Endothelial cell of umbilical vein (primary cell): Measurements from ENCODE around the gene ABCC10. TPM values are rescaled to one million over a fixed set of nuclear protein-coding genes. Genes with fewer than 3 reads are reported as not detected.
A peak's percentile ranks its signal among the peaks of the same experiment; 100 is the strongest.
"Not testable (repeated sequence)": the region's sequence is repeated elsewhere in the genome, so short reads cannot be mapped to it uniquely, and the experiment has no call there.

Source experiments
- BruUV-seq: library from RNA; stranded (reverse); fragments of 400-500 nt; replicated peaks from 2 replicates; lab custom pipeline; 2021; lab: Mats Ljungman, UMichigan
- CTCF ChIA-PET: fragments of 300-600, 350-600 bp; sonication (Branson Sonifier 250); formaldehyde crosslinking; loops from one replicate; lab custom pipeline; 2021; ENCODE audit warnings: antibody characterized with exemption, inconsistent platforms; lab: Charles Lee
- POLR2A ChIA-PET: fragments of 300-600, 350-600 bp; sonication (Branson Sonifier 250); formaldehyde crosslinking; loops from one replicate; lab custom pipeline; 2021; ENCODE audit warnings: antibody characterized with exemption, inconsistent platforms; lab: Charles Lee
- DNase-seq: peaks from one replicate; pipeline ENCODE4 v3.0.0-alpha.2; 2011; ENCODE audit warnings: low read depth, low spot score
- FAIRE-seq: peaks from 2 replicates; lab custom pipeline; 2011; peaks lifted over from hg19 to GRCh38; lab: Jason Lieb, UNC
- H2AFZ ChIP-seq: 2 replicates; pipeline ENCODE4 v1.6.0; 2012; ENCODE audit warnings: low read depth, low read length, control low read depth, inconsistent platforms
- H3K27ac ChIP-seq: 2 replicates; pipeline ENCODE4 v1.5.1; 2011; ENCODE audit warnings: low read depth, mild to moderate bottlenecking, control low read depth, low read length, moderate library complexity; ENCODE audit not compliant: insufficient read depth
- H3K27me3 ChIP-seq, 2 experiments: 2 replicates each; pipeline versions ENCODE4 v1.6.0 to v1.6.1; 2011; ENCODE audit warnings: low read length in 2 of 2, mixed read lengths in 1 of 2; ENCODE audit not compliant: control insufficient read depth in 2 of 2, insufficient read depth in 2 of 2
- H3K36me3 ChIP-seq, 2 experiments: 2 replicates in 1 of 2; 3 replicates in 1 of 2; pipeline ENCODE4 v1.5.1; 2011; ENCODE audit warnings: low read length in 2 of 2, mild to moderate bottlenecking in 1 of 2, moderate library complexity in 1 of 2; ENCODE audit not compliant: control insufficient read depth in 2 of 2, insufficient read depth in 2 of 2; ENCODE audit errors: extremely low read depth in 1 of 2
- H3K4me1 ChIP-seq: 3 replicates; pipeline ENCODE4 v1.5.1; 2011; ENCODE audit warnings: mild to moderate bottlenecking, low read length; ENCODE audit not compliant: control insufficient read depth, insufficient read depth; ENCODE audit errors: extremely low read depth
- H3K4me2 ChIP-seq: 2 replicates; pipeline ENCODE4 v1.6.1; 2011; ENCODE audit warnings: low read length, control low read depth, mixed read lengths; ENCODE audit not compliant: insufficient read depth
- H3K4me3 ChIP-seq, 3 experiments: fragments of 200-600 bp in 1 of 3; sonication (generic), shearing (Covaris generic) in 1 of 3; replicated peaks in 1 of 3; 2 replicates each; pipeline ENCODE4 v1.5.1; 2011 to 2016; ENCODE audit warnings: control low read depth in 3 of 3, low read length in 3 of 3, mild to moderate bottlenecking in 2 of 3, inconsistent platforms in 1 of 3, low read depth in 1 of 3, moderate library complexity in 1 of 3; ENCODE audit not compliant: insufficient read depth in 1 of 3
- H3K79me2 ChIP-seq: 2 replicates; pipeline ENCODE4 v1.6.0; 2012; ENCODE audit warnings: low read length, inconsistent platforms; ENCODE audit not compliant: control insufficient read depth, insufficient read depth
- H3K9ac ChIP-seq: replicated peaks from 2 replicates; pipeline ENCODE3; 2011; ENCODE audit warnings: low read length, control low read depth; ENCODE audit not compliant: insufficient read depth; ENCODE audit errors: extremely low read depth
- H3K9me1 ChIP-seq: replicated peaks from 3 replicates; pipeline ENCODE4 v1.6.0; 2011; ENCODE audit warnings: mild to moderate bottlenecking, low read length; ENCODE audit not compliant: control insufficient read depth, insufficient read depth; ENCODE audit errors: extremely low read depth
- H3K9me3 ChIP-seq: replicated peaks from 2 replicates; pipeline ENCODE4 v1.5.1; 2012; ENCODE audit warnings: low read length, inconsistent platforms; ENCODE audit not compliant: control insufficient read depth, insufficient read depth
- H4K20me1 ChIP-seq: replicated peaks from 2 replicates; pipeline ENCODE3; 2011; ENCODE audit warnings: mild to moderate bottlenecking, low read length; ENCODE audit not compliant: control insufficient read depth, insufficient read depth; ENCODE audit errors: extremely low read depth
- CTCF ChIP-seq, 2 donors: IDR thresholded peaks; 1 replicate in 1 of 2; 2 replicates in 1 of 2; pipeline ENCODE4 v1.5.1; 2011; ENCODE audit warnings: low read length in 2 of 2, mild to moderate bottlenecking in 2 of 2, moderate library complexity in 2 of 2, control low read depth in 1 of 2, inconsistent platforms in 1 of 2, low read depth in 1 of 2; ENCODE audit not compliant: insufficient read depth in 1 of 2; ENCODE audit errors: extremely low read depth in 1 of 2
- EZH2 ChIP-seq: IDR thresholded peaks from 2 replicates; pipeline ENCODE4 v1.6.1; 2012; ENCODE audit warnings: borderline replicate concordance, low read depth, mild to moderate bottlenecking, moderate library complexity, low read length, inconsistent platforms; ENCODE audit not compliant: severe bottlenecking
- FOS ChIP-seq: IDR thresholded peaks from 2 replicates; pipeline ENCODE4 v1.6.1; 2011; ENCODE audit warnings: mild to moderate bottlenecking, low read length, moderate library complexity, borderline replicate concordance; ENCODE audit not compliant: insufficient read depth
- GATA2 ChIP-seq: IDR thresholded peaks from 2 replicates; pipeline ENCODE4 v1.7.0; 2011; ENCODE audit warnings: low read depth, mild to moderate bottlenecking, moderate library complexity, mixed read lengths, low read length; ENCODE audit not compliant: insufficient read length, insufficient read depth
- JUN ChIP-seq: IDR thresholded peaks from 2 replicates; pipeline ENCODE4 v1.6.1; 2011; ENCODE audit warnings: borderline replicate concordance, low read depth; ENCODE audit not compliant: insufficient read length, insufficient read depth
- MAX ChIP-seq: IDR thresholded peaks from 2 replicates; pipeline ENCODE4 v1.6.1; 2011; ENCODE audit not compliant: insufficient read depth, insufficient read length
- MYC ChIP-seq: IDR thresholded peaks from one replicate; pipeline ENCODE4 v1.6.1; 2011; ENCODE audit warnings: mild to moderate bottlenecking, low read depth, low read length
- POLR2A ChIP-seq: IDR thresholded peaks from 2 replicates; pipeline ENCODE4 v1.6.1; 2012; ENCODE audit warnings: low read depth, mild to moderate bottlenecking, control low read depth, low read length
- POLR2AphosphoS5 ChIP-seq: IDR thresholded peaks from 2 replicates; pipeline ENCODE4 v1.6.1; 2012; ENCODE audit warnings: low read depth, mild to moderate bottlenecking, control low read depth, low read length, moderate library complexity; ENCODE audit not compliant: insufficient read depth
- dilution Hi-C: fragments of 300-500 bp; cut with MboI; formaldehyde crosslinking; loops from one replicate; pipeline ENCODE4 v1.15.0; 2019; ENCODE audit warnings: low sequenced_read_pairs; ENCODE audit not compliant: extremely low pct_ligation_motif_present
- intact Hi-C: fragments of 100-400 bp; cut with micrococcal nuclease; formaldehyde crosslinking; loops from one replicate; pipeline ENCODE4 v1.10.0; 2022
- polyA plus RNA-seq, 4 experiments: library from polyadenylated mRNA; depleted of rRNA in 3 of 4; stranded (reverse) in 3 of 4; unstranded in 1 of 4; fragments of >200 nt; gene quantifications; 2 replicates each; pipeline versions ENCODE4 v1.2.1 to v1.2.3, GENCODE V29; 2011 to 2012; ENCODE audit warnings: missing spikeins in 1 of 4
- total RNA-seq: library from RNA; stranded (reverse); gene quantifications from 2 replicates; pipeline ENCODE4 v1.2.3, GENCODE V29; 2021

The ABCC10 gene
- total and polyA plus RNA-seq, 2 donors (not counting 3 experiments of a cell fraction or from before 2014, with no cell fraction given), result 29.2 to 37.9 TPM

GRCh38 chr6:43425083-43425482, 2.3 kb upstream of the ABCC10 start:
- H3K27me3 ChIP-seq, H3K9ac ChIP-seq, H3K36me3 ChIP-seq, H3K27ac ChIP-seq, DNase-seq, H3K79me2 ChIP-seq, CTCF ChIA-PET, H3K9me3 ChIP-seq, H3K4me3 ChIP-seq, dilution Hi-C loops, FAIRE-seq, H2AFZ ChIP-seq, BruUV-seq, H3K9me1 ChIP-seq, H4K20me1 ChIP-seq, H3K4me2 ChIP-seq: not testable (repeated sequence)
- POLR2A ChIA-PET, result interaction anchor here (0.6 kb wide), 1 partner anchor 146 kb away, joined by 3 read pairs; no protein-coding TSS in a partner anchor
- intact Hi-C loops, result loop anchor here (5.0 kb wide), 1 partner anchor 202 kb away; the partner anchor contains the start of gene GTPBP2
- peaks cover 12% of the 10 kb centered on the region for H3K4me1 ChIP-seq

- BruUV-seq, result TSS peak; percentile 76
- no peaks in the 10 kb centered on the region for H3K9me3 ChIP-seq
- ChIA-PET POLR2A (no interaction called here), CTCF (interaction anchor here (0.8 to 1.3 kb wide), 5 partner anchors 10 to 163 kb away, joined by 3 to 4 read pairs (median 3); no protein-coding TSS in a partner anchor)
- H3K4me2 ChIP-seq, result peak overlapping the region; percentile 50
- dilution Hi-C loops, result no loop called here
- no peaks in the 10 kb centered on the region for H4K20me1 ChIP-seq
- peaks cover 9% of the 10 kb centered on the region for H3K79me2 ChIP-seq
- peak overlapping the region in 2 of 3 experiments; percentile 60 to 66 for H3K4me3 ChIP-seq
- no peak for DNase-seq
- H3K27ac ChIP-seq, result no peak overlapping the region
- intact Hi-C loops, result loop anchor here (1.0 to 5.0 kb wide), 2 partner anchors 58 to 200 kb away; partner anchors contain the start of genes GTPBP2 and ZNF318
- peak overlapping the region; percentile 44 for H3K9ac ChIP-seq
- peaks cover 12% of the 10 kb centered on the region for H3K4me1 ChIP-seq
- no peak for FAIRE-seq
- no peaks in the 10 kb centered on the region for H3K9me1 ChIP-seq
- TF ChIP-seq GATA2, result no peak
- no peak for TF ChIP-seq MYC
- TF ChIP-seq CTCF (IDR thresholded peaks at IDR 0.05; ENCODE audit: extremely low read depth in 1 of 2, insufficient read depth in 1 of 2, low read depth in 1 of 2, low read length in 2 of 2), result no peak
- no peak for TF ChIP-seq JUN
- TF ChIP-seq POLR2AphosphoS5, result no peak
- no peak for TF ChIP-seq EZH2
- no peak for TF ChIP-seq FOS
- no peak for TF ChIP-seq MAX
- TF ChIP-seq POLR2A, result no peak
- H3K27me3 ChIP-seq, result peaks cover 0 to 2% of the 10 kb centered on the region in 2 experiments
- H3K36me3 ChIP-seq, result peaks cover 0 to 2% of the 10 kb centered on the region in 2 experiments
- peak overlapping the region; percentile 78 for H2AFZ ChIP-seq
These were observed 374 bp upstream of the ABCC10 start for GRCh38 chr6:43426928-43427405.
